Measurements from ENCODE around the gene NPAS3.

The NPAS3 gene

GRCh38 chr14:32934881-32935633 lies 3.6 kb upstream of the NPAS3 start:
- Histone ChIP-seq H4K20me1 (ENCODE audit: insufficient read depth, low read length) (no peaks in the 10 kb centered on the region), H3K4me3 (ENCODE audit: low read length) (no peak overlapping the region), H3K27me3 (replicated peaks; ENCODE audit: insufficient read depth, low read length) (no peaks in the 10 kb centered on the region), H3K9me3 (replicated peaks; ENCODE audit: insufficient read depth, low read length) (no peaks in the 10 kb centered on the region), H3K4me1 (ENCODE audit: low read length) (no peaks in the 10 kb centered on the region), H3K36me3 (replicated peaks; ENCODE audit: insufficient read depth, low read length) (no peaks in the 10 kb centered on the region), H3K27ac (ENCODE audit: low read length) (no peak overlapping the region), H3K4me2 (ENCODE audit: low read depth, low read length) (no peak overlapping the region), H2AFZ (ENCODE audit: low read length) (no peak overlapping the region), H3K9me2 (replicated peaks; ENCODE audit: insufficient read depth, low read length) (no peaks in the 10 kb centered on the region), H3K79me2 (ENCODE audit: low read length) (no peaks in the 10 kb centered on the region), H3K9ac (ENCODE audit: low read length) (no peak overlapping the region), H3F3A (ENCODE audit: insufficient read depth, low read length) (no peaks in the 10 kb centered on the region)
- TF ChIP-seq, protein P1, sequence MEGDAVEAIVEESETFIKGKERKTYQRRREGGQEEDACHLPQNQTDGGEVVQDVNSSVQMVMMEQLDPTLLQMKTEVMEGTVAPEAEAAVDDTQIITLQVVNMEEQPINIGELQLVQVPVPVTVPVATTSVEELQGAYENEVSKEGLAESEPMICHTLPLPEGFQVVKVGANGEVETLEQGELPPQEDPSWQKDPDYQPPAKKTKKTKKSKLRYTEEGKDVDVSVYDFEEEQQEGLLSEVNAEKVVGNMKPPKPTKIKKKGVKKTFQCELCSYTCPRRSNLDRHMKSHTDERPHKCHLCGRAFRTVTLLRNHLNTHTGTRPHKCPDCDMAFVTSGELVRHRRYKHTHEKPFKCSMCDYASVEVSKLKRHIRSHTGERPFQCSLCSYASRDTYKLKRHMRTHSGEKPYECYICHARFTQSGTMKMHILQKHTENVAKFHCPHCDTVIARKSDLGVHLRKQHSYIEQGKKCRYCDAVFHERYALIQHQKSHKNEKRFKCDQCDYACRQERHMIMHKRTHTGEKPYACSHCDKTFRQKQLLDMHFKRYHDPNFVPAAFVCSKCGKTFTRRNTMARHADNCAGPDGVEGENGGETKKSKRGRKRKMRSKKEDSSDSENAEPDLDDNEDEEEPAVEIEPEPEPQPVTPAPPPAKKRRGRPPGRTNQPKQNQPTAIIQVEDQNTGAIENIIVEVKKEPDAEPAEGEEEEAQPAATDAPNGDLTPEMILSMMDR (IDR thresholded peaks at IDR 0.05; ENCODE audit: low read length): no peak
- no peak for TF ChIP-seq EZH2 (optimal IDR thresholded peaks at IDR 0.05; ENCODE audit: low read depth, low read length)
- no peak for TF ChIP-seq EZH2phosphoT487 (IDR thresholded peaks at IDR 0.05; ENCODE audit: low read length)
- no peak for DNase-seq

DNA sequence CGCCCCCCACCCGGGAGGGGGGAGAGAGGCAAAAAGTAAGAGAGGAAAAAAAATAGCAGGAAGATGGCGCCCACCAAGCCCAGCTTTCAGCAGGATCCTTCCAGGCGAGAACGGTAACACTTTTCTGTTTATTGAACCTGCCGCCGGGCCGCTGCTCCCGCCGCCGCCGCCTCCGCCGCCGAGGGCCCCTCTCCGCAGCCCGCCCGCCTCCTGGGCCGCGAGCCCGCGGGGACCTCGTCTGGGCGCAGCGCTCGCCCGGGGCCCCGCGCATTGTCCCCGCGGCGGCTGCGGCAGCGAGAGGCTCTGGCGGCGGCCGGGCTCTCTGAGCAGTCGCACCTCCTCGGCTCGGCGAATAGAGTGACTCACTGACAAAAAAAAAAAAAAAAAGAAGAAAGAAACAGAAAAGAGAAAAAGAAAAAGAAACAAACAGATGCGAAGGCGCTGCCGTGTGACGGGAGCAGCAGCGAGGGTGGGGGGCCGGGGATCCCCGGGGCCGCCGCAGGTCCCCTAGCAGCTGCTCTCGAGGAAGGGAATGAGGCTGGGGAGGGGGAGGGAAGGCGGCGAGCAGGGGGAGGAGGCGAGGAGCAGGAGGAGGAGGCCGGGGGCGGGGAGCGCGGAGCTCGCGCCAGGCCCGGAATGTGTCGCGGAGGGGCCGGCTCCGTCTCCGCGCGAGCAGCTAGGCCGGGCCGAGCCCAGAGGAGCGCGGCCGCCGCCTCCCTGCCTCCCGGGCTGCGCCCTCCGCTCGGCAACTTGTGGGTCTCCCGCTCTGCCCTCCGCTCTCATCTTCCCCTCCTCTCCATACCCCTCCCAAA lies 781 bp downstream of the NPAS3 start:
- DNase-seq: no peak
- Histone ChIP-seq H3K27ac (ENCODE audit: low read length) (no peak overlapping the region), H3K79me2 (ENCODE audit: low read length) (no peaks in the 10 kb centered on the region)

DNA sequence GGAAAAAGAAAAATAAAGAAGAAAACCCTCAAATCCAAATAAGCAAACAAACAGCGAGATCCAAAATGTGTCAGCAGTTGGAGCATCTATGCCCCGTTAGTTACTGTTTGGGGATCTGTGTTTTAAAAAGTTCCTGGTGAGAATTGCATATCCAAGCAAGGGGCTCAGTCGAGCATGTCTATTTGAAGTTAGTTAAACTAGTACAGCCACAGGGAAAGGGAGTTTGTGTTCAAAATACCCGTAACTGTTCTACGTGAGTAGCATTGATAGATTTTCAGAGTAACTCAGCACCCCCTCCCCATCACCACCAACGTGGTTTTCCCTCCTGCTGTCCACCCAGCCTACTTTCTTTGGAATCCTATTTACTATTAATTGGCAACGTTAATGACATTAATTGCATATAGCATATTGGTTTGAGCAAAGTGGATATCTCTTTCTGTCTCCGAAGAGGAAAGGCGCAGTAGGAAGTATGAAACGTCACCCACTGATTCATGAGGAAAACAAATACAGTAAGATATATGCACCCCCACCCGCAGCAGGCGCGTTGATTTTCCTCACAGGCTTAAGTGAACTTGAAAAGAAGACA lies 1.5 kb downstream of the NPAS3 start:
- Histone ChIP-seq H4K20me1 (ENCODE audit: insufficient read depth, low read length) (no peaks in the 10 kb centered on the region), H3K79me2 (ENCODE audit: low read length) (no peaks in the 10 kb centered on the region), H3K9me3 (replicated peaks; ENCODE audit: insufficient read depth, low read length) (no peaks in the 10 kb centered on the region), H3K9me2 (replicated peaks; ENCODE audit: insufficient read depth, low read length) (no peaks in the 10 kb centered on the region), H3K4me1 (ENCODE audit: low read length) (no peaks in the 10 kb centered on the region), H2AFZ (ENCODE audit: low read length) (no peak overlapping the region), H3K27me3 (replicated peaks; ENCODE audit: insufficient read depth, low read length) (no peaks in the 10 kb centered on the region), H3K36me3 (replicated peaks; ENCODE audit: insufficient read depth, low read length) (no peaks in the 10 kb centered on the region), H3K4me2 (ENCODE audit: low read depth, low read length) (no peak overlapping the region), H3K9ac (ENCODE audit: low read length) (no peak overlapping the region), H3F3A (ENCODE audit: insufficient read depth, low read length) (no peaks in the 10 kb centered on the region), H3K4me3 (ENCODE audit: low read length) (no peak overlapping the region), H3K27ac (ENCODE audit: low read length) (no peak overlapping the region)
- TF ChIP-seq EZH2phosphoT487 (IDR thresholded peaks at IDR 0.05; ENCODE audit: low read length) (no peak), EZH2 (optimal IDR thresholded peaks at IDR 0.05; ENCODE audit: low read depth, low read length) (no peak)
- TF ChIP-seq, protein P1 (IDR thresholded peaks at IDR 0.05; ENCODE audit: low read length): no peak
- DNase-seq: no peak

More for the DNA sequence above, 781 bp downstream of the NPAS3 start:
- Histone ChIP-seq H3K36me3 (replicated peaks; ENCODE audit: insufficient read depth, low read length) (no peaks in the 10 kb centered on the region), H2AFZ (ENCODE audit: low read length) (no peak overlapping the region), H3K9ac (ENCODE audit: low read length) (no peak overlapping the region), H3K4me2 (ENCODE audit: low read depth, low read length) (no peak overlapping the region), H3K4me3 (ENCODE audit: low read length) (no peak overlapping the region), H3K27me3 (replicated peaks; ENCODE audit: insufficient read depth, low read length) (no peaks in the 10 kb centered on the region), H3F3A (ENCODE audit: insufficient read depth, low read length) (no peaks in the 10 kb centered on the region), H3K9me3 (replicated peaks; ENCODE audit: insufficient read depth, low read length) (no peaks in the 10 kb centered on the region), H3K9me2 (replicated peaks; ENCODE audit: insufficient read depth, low read length) (no peaks in the 10 kb centered on the region), H3K4me1 (ENCODE audit: low read length) (no peaks in the 10 kb centered on the region), H4K20me1 (ENCODE audit: insufficient read depth, low read length) (no peaks in the 10 kb centered on the region)
- TF ChIP-seq EZH2phosphoT487 (IDR thresholded peaks at IDR 0.05; ENCODE audit: low read length): no peak
- TF ChIP-seq EZH2 (optimal IDR thresholded peaks at IDR 0.05; ENCODE audit: low read depth, low read length): no peak
- TF ChIP-seq, protein P1 (IDR thresholded peaks at IDR 0.05; ENCODE audit: low read length): no peak
